ENCODE results near the gene C7orf33. TPM values are rescaled to one million over a fixed set of nuclear protein-coding genes. Genes with fewer than 3 reads are reported as not detected.
"Not testable (repeated sequence)": the region's sequence is repeated elsewhere in the genome, so short reads cannot be mapped to it uniquely, and the experiment has no call there.

C7orf33 gene
- total and polyA plus RNA-seq, 12 donors, result not detected

- H3K36me3 ChIP-seq, result no peaks in the 10 kb centered on the region
- DNase-seq (no peak), ATAC-seq (no peak)
- H3K4me1 ChIP-seq, result no peaks in the 10 kb centered on the region
- TF ChIP-seq, protein P1, sequence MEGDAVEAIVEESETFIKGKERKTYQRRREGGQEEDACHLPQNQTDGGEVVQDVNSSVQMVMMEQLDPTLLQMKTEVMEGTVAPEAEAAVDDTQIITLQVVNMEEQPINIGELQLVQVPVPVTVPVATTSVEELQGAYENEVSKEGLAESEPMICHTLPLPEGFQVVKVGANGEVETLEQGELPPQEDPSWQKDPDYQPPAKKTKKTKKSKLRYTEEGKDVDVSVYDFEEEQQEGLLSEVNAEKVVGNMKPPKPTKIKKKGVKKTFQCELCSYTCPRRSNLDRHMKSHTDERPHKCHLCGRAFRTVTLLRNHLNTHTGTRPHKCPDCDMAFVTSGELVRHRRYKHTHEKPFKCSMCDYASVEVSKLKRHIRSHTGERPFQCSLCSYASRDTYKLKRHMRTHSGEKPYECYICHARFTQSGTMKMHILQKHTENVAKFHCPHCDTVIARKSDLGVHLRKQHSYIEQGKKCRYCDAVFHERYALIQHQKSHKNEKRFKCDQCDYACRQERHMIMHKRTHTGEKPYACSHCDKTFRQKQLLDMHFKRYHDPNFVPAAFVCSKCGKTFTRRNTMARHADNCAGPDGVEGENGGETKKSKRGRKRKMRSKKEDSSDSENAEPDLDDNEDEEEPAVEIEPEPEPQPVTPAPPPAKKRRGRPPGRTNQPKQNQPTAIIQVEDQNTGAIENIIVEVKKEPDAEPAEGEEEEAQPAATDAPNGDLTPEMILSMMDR (IDR thresholded peaks at IDR 0.05), result no peak
- H3K27me3 ChIP-seq, result peaks cover 0 to 10% (median 0%) of the 10 kb centered on the region in 7 donors
- H3K9me3 ChIP-seq, result peaks cover 0 to 16% (median 0%) of the 10 kb centered on the region in 11 donors
- H3K27ac ChIP-seq, result no peak overlapping the region
- H3K4me3 ChIP-seq, result no peak overlapping the region
- intact Hi-C loops (cut with DNase I), result no loop called here
- WGBS, 2 donors, result 89 to 92% methylated on average over 3 of the region's 3 CpGs
Observed at GRCh38 chr7:148556892-148557291, 33.7 kb upstream of the C7orf33 start.

- H3K9me3 ChIP-seq, result peaks cover 0 to 16% (median 0%) of the 10 kb centered on the region in 11 donors
- H3K27ac ChIP-seq, result no peak overlapping the region
- no peaks in the 10 kb centered on the region for H3K36me3 ChIP-seq
- 96 to 97% methylated on average over 1 of the region's 1 CpG for WGBS, 2 donors
- no peak overlapping the region for H3K4me3 ChIP-seq
- no peak for ATAC-seq
- intact Hi-C loops (cut with DNase I), result no loop called here
- TF ChIP-seq, protein P1 (IDR thresholded peaks at IDR 0.05), result no peak
- peaks cover 0 to 6% (median 0%) of the 10 kb centered on the region in 9 donors for H3K4me1 ChIP-seq
- DNase-seq, result no peak
- H3K27me3 ChIP-seq, result peaks cover 0 to 10% (median 0%) of the 10 kb centered on the region in 7 donors
Observed at GRCh38 chr7:148558914-148559313, 31.7 kb upstream of the C7orf33 start.

DNA sequence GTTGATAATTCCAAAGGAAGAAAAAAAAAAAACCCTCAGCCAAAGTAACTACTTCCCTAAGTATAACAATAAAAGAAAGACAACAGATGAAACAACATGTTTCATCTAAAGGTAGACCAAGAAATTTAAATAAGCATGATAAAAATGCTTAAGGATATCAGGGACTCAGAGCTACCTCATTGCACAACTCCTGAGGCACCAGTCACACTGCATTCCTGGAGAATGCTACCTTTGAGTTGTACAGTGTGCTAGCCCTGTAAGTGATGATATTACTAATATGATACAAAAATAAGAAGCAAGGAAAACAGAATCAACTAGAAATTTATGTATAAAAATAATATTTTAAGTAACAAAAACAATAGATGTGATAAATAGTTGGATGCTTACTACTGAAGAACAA lies 29.5 kb upstream of the C7orf33 start:
- no peaks in the 10 kb centered on the region for H3K36me3 ChIP-seq
- no peak overlapping the region for H3K27ac ChIP-seq
- H3K27me3 ChIP-seq, result peaks cover 0 to 10% (median 0%) of the 10 kb centered on the region in 7 donors
- peaks cover 0 to 26% (median 6%) of the 10 kb centered on the region in 9 donors for H3K4me1 ChIP-seq
- intact Hi-C loops (cut with DNase I), result no loop called here
- peaks cover 0 to 12% (median 0%) of the 10 kb centered on the region in 11 donors for H3K9me3 ChIP-seq
- H3K4me3 ChIP-seq, result no peak overlapping the region
- ATAC-seq, result no peak
- DNase-seq, result no peak
- TF ChIP-seq, protein P1 (IDR thresholded peaks at IDR 0.05), result no peak

GRCh38 chr7:148563583-148564274 lies 26.8 kb upstream of the C7orf33 start:
- TF ChIP-seq, protein P1 (IDR thresholded peaks at IDR 0.05), result no peak
- H3K27ac ChIP-seq, result peak overlapping the region in 8 of 10 donors; percentile 17 to 83 (median 71)
- no peak for DNase-seq
- intact Hi-C loops (cut with DNase I), result no loop called here
- peaks cover 0 to 8% (median 0%) of the 10 kb centered on the region in 11 donors for H3K9me3 ChIP-seq
- no peaks in the 10 kb centered on the region for H3K36me3 ChIP-seq
- H3K27me3 ChIP-seq, result no peaks in the 10 kb centered on the region
- 60 to 68% methylated on average over 4 of the region's 4 CpGs for WGBS, 2 donors
- H3K4me3 ChIP-seq, result peak overlapping the region in 1 of 10 donors; percentile 3
- no peak for ATAC-seq
- peaks cover 0 to 26% (median 6%) of the 10 kb centered on the region in 9 donors for H3K4me1 ChIP-seq

DNA sequence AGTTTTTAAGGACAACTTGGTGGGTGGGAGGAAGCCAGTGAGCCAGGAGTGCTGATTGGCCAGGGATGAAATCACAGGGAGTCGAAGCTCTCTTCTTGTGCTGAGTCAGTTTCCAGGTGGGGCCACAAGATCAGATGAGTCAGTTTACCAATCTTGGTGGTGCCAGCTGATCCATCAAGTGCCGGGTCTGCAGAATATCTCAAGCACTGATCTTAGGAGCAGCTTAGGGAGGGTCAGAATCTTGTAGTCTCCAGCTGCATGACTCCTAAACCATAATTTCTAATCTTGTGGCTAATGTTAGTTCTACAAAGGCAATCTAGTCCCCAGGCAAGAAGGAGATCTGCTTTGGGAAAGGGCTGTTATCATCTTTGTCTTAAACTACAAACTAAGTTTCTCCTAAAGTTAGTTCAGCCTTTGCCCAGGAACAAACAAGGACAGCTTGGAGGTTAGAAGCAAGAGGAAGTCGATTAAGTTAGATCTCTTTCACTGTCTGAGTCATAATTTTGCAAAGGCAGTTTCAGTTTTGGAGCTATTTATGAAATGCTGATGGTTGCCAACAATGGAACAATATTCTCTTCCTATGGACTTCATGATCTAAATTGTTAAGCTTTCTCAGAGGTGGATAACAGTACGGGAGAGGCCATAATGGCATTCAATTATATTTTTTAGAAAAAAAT lies 26.2 kb upstream of the C7orf33 start:
- H3K36me3 ChIP-seq; H3K9me3 ChIP-seq; H3K27me3 ChIP-seq; intact Hi-C loops (cut with DNase I): not testable (repeated sequence)
- H3K4me3 ChIP-seq, result peak overlapping the region in 5 of 10 donors; percentile 2 to 21 (median 5)
- ATAC-seq (peak in 7 of 8 donors; percentile 47 to 78 (median 65)), DNase-seq (peak in 1 of 2 donors; percentile 11)
- 37 to 57% methylated on average over 4 of the region's 4 CpGs for WGBS, 2 donors
- H3K4me1 ChIP-seq, result peaks cover 0 to 26% (median 6%) of the 10 kb centered on the region in 9 donors
- H3K27ac ChIP-seq, result peak overlapping the region; percentile 5 to 83 (median 63)

Data from heart right ventricle (tissue), 16 donors.